HepG2 (cell line): ENCODE data around the gene PAGE5.

ENCODE experiments used
- BRCA1 ChIP-seq: sonication (generic); formaldehyde crosslinking; IDR thresholded peaks from 2 replicates; pipeline ENCODE4 v1.4.0; 2020; ENCODE audit warnings: missing genetic modification reagents
- NBN ChIP-seq: fragments of 450-650 bp; conservative IDR thresholded peaks from 2 replicates; pipeline ENCODE4 v1.6.1; 2017
- NFRKB ChIP-seq: fragments of 450-650 bp; IDR thresholded peaks from 2 replicates; pipeline ENCODE4 v1.6.1; 2017
- YY1 ChIP-seq: IDR thresholded peaks from 2 replicates; pipeline ENCODE4 v1.6.1; 2011; ENCODE audit warnings: low read length, low read depth, moderate library complexity, mild to moderate bottlenecking; ENCODE audit not compliant: insufficient read depth, insufficient replicate concordance
- ZBTB33 ChIP-seq: sonication (generic); formaldehyde crosslinking; IDR thresholded peaks from 2 replicates; pipeline ENCODE4 v1.4.0; 2020; ENCODE audit warnings: missing genetic modification reagents
- ZIK1 ChIP-seq: sonication (generic); formaldehyde crosslinking; IDR thresholded peaks from 2 replicates; pipeline ENCODE4 v1.5.0; 2020; ENCODE audit warnings: mild to moderate bottlenecking, low read depth, missing genetic modification reagents, borderline replicate concordance
- ZSCAN22 ChIP-seq: sonication (generic); formaldehyde crosslinking; IDR thresholded peaks from 2 replicates; pipeline ENCODE4 v1.4.0; 2020; ENCODE audit warnings: mild to moderate bottlenecking, missing genetic modification reagents
- TF ChIP-seq, protein P1 (sequence below): sonication (generic); formaldehyde crosslinking; IDR thresholded peaks from 2 replicates; pipeline ENCODE4 v1.5.0; 2020; ENCODE audit warnings: mild to moderate bottlenecking, missing genetic modification reagents, moderate library complexity
- TF ChIP-seq, protein P2 (sequence below): sonication (generic); formaldehyde crosslinking; IDR thresholded peaks from 2 replicates; pipeline ENCODE4 v1.5.1; 2020; ENCODE audit warnings: mild to moderate bottlenecking, missing genetic modification reagents, moderate library complexity

DNA sequence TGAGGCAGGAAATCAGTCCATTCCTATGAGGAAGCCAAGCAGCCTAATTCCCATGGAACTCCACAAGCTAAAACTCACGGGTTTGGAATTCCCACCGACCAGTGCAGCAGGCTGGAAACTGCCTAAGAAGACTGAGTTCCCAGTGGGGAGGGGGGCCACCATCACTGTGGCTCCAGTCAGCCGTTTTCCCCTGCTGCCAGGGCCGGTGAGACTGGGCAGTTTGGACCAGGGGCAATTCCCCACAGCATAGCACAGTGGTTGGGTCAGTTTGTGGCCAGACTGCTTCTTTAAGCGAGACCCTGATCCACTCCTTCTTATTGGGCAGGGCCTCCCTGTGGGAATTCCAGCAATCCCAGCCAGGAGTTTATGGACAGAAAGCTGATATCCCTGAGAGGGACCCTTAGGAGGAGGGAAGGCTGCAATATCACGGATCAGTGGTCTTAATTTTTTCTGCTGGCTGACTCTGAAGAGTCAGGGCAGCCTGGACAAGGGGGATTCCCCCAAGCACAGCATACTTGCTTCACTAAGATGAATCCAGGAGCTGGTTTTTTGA, 20.7 kb downstream of the PAGE5 start:
- TF ChIP-seq ZIK1 (CRISPR knock-in tag) (no peak), NBN (no peak), ZSCAN22 (CRISPR knock-in tag) (no peak), YY1 (no peak), BRCA1 (CRISPR knock-in tag) (no peak), NFRKB (no peak), ZBTB33 (no peak)
- TF ChIP-seq, protein P1, sequence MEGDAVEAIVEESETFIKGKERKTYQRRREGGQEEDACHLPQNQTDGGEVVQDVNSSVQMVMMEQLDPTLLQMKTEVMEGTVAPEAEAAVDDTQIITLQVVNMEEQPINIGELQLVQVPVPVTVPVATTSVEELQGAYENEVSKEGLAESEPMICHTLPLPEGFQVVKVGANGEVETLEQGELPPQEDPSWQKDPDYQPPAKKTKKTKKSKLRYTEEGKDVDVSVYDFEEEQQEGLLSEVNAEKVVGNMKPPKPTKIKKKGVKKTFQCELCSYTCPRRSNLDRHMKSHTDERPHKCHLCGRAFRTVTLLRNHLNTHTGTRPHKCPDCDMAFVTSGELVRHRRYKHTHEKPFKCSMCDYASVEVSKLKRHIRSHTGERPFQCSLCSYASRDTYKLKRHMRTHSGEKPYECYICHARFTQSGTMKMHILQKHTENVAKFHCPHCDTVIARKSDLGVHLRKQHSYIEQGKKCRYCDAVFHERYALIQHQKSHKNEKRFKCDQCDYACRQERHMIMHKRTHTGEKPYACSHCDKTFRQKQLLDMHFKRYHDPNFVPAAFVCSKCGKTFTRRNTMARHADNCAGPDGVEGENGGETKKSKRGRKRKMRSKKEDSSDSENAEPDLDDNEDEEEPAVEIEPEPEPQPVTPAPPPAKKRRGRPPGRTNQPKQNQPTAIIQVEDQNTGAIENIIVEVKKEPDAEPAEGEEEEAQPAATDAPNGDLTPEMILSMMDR (CRISPR knock-in tag), result no peak
- TF ChIP-seq, protein P2, sequence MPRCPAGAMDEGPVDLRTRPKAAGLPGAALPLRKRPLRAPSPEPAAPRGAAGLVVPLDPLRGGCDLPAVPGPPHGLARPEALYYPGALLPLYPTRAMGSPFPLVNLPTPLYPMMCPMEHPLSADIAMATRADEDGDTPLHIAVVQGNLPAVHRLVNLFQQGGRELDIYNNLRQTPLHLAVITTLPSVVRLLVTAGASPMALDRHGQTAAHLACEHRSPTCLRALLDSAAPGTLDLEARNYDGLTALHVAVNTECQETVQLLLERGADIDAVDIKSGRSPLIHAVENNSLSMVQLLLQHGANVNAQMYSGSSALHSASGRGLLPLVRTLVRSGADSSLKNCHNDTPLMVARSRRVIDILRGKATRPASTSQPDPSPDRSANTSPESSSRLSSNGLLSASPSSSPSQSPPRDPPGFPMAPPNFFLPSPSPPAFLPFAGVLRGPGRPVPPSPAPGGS (CRISPR knock-in tag), result no peak
